GM12873 (cell line): ENCODE results near the gene PPA2.

ENCODE experiments used
- TF ChIP-seq, protein P1 (sequence below): IDR thresholded peaks from 2 replicates; pipeline ENCODE4 v1.5.1; 2012; ENCODE audit warnings: low read depth, mild to moderate bottlenecking, moderate library complexity, low read length, control low read depth; ENCODE audit not compliant: insufficient read depth; ENCODE audit errors: missing control alignments

PPA2 gene

GRCh38 chr4:105436414-105436813 is 37.4 kb downstream of the PPA2 start:
- TF ChIP-seq, protein P1, sequence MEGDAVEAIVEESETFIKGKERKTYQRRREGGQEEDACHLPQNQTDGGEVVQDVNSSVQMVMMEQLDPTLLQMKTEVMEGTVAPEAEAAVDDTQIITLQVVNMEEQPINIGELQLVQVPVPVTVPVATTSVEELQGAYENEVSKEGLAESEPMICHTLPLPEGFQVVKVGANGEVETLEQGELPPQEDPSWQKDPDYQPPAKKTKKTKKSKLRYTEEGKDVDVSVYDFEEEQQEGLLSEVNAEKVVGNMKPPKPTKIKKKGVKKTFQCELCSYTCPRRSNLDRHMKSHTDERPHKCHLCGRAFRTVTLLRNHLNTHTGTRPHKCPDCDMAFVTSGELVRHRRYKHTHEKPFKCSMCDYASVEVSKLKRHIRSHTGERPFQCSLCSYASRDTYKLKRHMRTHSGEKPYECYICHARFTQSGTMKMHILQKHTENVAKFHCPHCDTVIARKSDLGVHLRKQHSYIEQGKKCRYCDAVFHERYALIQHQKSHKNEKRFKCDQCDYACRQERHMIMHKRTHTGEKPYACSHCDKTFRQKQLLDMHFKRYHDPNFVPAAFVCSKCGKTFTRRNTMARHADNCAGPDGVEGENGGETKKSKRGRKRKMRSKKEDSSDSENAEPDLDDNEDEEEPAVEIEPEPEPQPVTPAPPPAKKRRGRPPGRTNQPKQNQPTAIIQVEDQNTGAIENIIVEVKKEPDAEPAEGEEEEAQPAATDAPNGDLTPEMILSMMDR, result no peak

DNA sequence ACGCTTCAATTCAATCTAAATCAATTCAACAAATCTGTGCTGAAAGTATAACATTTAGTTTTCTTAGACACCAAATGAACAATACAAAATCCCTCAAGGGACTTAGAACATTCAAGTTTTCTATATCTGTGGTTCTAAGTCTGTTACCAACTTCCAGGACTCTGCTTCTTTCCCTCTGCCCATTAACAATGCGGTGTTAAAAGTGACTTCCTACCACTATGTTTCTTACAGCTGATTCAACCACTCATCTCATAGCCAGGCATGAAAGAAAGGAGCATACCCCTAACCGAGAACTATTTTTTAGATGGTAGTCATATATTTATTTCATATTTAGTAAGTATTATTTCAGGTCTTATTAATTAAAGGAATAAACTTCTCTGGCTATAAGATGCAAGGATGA is 38.9 kb downstream of the PPA2 start:
- TF ChIP-seq, protein P1, result no peak

DNA sequence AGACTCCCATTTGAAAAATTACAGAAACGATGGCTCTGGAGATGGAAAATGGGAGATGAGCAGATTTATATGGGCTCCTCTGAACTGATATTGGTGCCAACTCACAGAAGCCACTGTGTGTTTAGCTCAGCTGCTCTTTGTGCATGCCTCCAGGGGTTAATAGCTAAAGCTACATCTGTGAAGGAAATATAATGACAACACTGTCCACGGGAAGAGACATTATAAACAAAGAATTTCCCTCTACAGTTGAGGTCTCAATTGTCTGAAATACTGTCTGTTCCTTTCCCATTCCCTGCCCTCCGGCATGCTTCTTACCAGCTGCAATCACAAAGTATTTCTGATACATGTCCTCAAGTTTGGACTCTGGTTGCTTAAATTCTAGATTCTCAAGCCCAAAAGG is 40.4 kb downstream of the PPA2 start:
- TF ChIP-seq, protein P1, result no peak

DNA sequence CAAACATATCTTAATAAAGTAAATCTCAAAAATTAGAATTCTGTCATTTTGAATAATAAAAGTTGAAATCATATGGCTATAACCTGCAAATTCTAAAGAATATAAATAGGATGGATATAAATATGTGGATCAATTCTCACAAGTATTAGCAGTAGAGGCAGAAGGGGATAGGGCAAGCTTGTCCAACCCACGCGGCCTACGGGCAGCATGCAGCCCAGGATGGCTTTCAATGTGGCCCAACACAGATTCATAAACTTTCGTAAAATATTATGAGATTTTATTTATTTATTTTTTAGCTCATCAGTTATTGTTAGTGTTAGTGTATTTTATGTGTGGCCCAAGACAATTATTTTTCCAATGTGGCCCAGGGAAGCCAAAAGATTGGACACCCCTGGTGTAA is 41.4 kb downstream of the PPA2 start:
- TF ChIP-seq, protein P1, result no peak

- TF ChIP-seq, protein P1, result no peak
Measured at GRCh38 chr4:105430811-105431210, 43.1 kb downstream of the PPA2 start.

DNA sequence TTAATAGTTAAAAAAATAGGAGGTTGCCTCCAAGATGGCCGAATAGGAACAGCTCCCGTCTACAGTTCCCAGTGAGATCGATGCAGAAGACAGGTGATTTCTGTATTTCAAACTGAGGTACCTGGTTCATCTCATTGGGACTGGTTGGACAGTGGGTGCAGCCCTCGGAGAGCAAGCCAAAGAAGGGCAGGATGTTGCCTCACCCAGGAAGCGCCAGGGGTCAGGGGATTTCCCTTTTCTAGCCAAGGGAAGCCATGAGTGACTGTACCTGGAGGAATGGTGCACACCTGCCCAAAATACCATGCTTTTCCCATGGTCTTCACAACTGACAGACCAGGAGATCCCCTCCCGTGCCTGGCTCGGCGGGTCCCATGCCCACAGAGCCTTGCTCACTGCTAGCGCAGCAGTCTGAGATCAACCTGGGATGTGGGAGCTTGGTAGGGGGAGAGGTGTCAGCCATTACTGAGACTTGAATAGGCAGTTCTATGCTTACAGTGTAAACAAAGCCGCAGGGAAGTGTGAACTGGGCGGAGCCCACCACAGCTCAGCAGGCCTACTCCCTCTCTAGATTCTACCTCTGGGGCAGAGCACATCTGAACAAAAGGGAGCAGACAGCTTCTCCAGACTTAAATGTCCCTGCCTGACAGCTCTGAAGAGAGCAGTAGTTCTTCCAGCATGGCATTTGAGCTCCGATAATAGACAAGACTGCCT is 47.5 kb downstream of the PPA2 start:
- TF ChIP-seq, protein P1, result no peak

- TF ChIP-seq, protein P1, result no peak
Measured at GRCh38 chr4:105422207-105422920, 51.5 kb downstream of the PPA2 start.
